HG02798 (cell line): ENCODE results near the gene MRPL50.

ENCODE experiments used
- ATAC-seq: cut with Tn5 transposase; IDR thresholded peaks from one replicate; pipeline ENCODE4 v1.9.1; 2021; ENCODE audit warnings: mild to moderate bottlenecking; ENCODE audit not compliant: unreplicated experiment, poor library complexity

The MRPL50 gene

GRCh38 chr9:101350285-101350684, 48.1 kb downstream of the MRPL50 start:
- ATAC-seq: no peak

- no peak for ATAC-seq
Measured at GRCh38 chr9:101342595-101342994, 55.8 kb downstream of the MRPL50 start.

- no peak for ATAC-seq
Measured at GRCh38 chr9:101341958-101342357, 56.5 kb downstream of the MRPL50 start.
